Nucleus accumbens (tissue), 56 donors: ENCODE data around the gene LYPD3.
A peak's percentile ranks its signal among the peaks of the same experiment; 100 is the strongest.
"Not testable (repeated sequence)": the region's sequence is repeated elsewhere in the genome, so short reads cannot be mapped to it uniquely, and the experiment has no call there.

ENCODE experiments used
- DNase-seq, 56 donors: peaks; one replicate each; lab custom pipeline; 2025; lab: John Stamatoyannopoulos, UW

LYPD3 gene

DNA sequence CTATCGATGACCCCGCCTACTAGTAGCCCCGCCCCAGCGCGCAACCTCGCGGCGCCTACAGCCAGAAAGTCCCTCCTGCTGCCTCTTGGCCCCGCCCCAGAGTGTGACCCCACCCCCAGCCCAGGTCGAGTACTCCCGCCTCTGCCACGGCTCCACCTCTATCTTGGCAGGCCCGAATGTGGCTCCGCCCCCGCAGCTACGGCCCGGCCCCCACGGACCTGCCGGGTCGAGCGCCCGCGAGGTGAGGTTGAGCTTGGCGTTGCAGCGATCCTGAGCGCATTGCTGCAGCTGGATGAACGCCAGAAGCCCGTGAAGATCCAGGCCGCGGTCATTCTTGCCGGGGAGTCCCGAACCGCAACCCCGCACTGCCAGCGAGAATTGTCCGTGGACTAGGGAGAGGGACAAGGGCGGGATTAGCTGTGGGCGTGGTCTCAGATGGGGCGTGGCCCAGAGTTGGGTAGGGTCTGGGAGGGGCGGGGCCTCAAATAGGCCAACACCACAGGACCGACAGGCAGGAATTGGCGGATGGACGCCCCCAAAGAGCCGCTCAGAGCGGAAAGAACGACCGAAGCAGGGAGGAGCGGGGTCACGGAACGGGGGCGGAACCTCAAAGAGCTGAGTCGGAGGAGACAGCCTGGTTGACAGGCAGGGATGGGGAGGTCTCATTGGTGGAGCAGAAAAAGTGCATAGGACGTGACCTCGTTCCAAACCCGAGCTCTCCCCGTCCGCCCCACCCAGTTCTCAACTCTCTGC lies 1.9 kb downstream of the LYPD3 start:
- peak; percentile 38 to 95 (median 84) for DNase-seq

DNA sequence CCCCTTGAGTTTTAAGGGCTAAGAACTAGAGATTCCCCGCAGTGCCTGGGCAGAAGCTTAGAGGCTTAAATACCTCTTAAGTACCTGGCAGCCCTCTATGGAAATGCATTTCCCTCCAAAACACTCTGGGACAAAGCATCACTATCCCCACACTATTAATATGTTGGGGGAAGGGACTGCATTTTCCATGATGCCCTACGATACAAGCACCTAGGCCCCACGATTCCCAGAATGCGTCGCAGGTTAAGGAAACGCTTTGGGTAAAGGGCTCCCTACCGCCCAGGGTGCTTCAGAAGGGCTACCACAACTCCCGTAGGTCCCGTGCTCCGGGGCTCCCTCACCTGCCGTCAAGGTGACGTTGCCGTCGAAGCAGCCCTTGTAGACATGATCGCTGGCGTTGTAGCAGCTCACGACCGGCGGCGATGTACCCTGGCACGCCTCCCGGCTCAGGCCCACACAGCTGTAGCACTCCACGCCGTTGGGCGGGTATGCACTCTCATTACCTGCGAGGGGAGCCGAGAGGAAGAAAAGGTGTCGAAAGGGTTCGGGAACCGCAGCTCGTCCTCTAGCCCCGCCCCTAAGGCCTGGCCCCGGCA lies 2.5 kb downstream of the LYPD3 start:
- no peak for DNase-seq

DNA sequence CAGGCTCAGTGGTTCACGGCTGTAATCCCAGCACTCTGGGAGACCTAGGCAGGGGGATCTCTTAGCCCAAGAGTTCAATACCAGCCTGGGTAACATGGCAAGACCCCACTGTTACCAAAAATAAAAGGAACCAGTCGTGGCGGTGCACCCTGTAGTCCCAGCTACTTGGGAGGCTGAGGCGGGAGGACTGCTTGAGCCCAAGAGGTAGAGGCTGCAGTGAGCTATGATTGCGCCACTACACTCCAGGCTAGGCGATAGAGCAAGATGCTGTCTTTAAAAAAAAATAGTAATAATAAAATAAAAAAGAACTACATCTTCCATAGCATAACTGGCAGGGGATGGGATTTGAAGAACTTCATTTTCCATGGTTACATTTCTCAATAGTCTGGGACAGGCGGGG lies 3.0 kb downstream of the LYPD3 start:
- DNase-seq, result no peak

DNA sequence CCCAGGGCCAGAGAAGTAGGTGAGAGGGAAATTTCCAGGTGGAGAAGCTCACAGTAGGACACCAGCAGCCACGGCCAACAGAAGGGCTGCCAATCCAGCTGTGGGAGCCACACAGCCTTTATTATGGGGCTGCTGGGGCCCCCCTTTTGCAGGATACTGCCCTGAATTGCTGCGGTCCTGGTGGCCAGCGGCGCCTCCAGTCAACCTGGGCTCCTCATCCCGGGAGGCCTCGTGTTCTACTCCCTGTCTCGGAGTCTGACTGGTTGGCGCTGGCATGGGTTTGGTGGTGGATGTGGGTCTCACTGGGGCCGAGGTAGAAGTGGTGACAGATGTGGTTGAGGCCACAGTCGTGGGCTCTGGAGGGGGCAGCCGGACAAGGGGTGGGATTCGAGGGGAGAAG lies 4.1 kb downstream of the LYPD3 start:
- no peak for DNase-seq

DNA sequence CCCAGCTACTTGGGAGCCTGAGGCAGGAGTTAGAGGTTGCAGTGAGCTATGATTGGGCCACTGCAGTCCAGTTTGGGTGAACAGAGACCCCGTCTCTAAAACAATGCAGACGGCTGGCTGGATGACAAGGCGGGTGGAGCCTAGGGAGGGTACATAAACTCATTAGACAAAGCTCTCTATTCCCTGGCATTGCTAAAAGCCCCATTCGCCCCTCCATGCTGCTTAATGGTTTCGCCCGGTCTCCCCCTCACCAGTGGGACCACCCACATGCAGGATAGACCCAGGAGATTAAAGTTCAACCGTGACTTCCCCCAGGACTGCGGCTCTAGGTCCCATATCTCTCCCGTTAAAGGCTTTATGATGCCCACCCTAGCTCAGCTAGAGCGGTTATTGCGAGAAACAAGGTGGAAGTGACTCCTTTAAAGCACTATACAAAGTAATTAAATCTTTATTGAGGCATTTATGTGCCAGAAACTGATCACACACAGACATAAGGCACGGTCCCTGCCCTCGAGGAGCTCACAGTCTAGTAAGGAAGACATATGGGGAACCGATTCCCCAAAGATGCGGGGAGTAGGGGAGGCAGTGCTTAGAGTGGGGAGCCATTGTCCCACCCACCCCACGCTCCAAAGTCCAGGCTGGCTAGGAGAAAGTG lies 4.9 kb downstream of the LYPD3 start:
- no peak for DNase-seq

DNA sequence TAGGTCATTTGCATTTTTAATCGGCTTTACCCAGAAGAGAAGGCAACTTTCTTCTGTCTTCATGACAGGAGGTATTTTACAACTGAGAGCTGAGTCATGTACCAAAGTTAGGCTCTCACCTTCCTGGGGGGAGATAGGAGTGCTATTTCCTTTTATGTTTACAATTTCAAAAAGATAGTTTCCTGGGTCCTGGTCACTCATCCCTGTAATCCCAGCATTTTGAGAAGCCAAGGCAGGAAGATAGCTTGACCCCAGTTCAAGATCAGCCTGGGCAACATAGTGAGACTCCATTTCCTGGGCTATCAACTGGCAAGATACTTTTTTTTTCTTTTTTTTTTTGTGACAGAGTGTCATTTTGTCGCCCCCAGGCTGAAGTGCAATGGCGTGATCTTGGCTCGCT lies 7.6 kb downstream of the LYPD3 start:
- DNase-seq, result no peak

DNA sequence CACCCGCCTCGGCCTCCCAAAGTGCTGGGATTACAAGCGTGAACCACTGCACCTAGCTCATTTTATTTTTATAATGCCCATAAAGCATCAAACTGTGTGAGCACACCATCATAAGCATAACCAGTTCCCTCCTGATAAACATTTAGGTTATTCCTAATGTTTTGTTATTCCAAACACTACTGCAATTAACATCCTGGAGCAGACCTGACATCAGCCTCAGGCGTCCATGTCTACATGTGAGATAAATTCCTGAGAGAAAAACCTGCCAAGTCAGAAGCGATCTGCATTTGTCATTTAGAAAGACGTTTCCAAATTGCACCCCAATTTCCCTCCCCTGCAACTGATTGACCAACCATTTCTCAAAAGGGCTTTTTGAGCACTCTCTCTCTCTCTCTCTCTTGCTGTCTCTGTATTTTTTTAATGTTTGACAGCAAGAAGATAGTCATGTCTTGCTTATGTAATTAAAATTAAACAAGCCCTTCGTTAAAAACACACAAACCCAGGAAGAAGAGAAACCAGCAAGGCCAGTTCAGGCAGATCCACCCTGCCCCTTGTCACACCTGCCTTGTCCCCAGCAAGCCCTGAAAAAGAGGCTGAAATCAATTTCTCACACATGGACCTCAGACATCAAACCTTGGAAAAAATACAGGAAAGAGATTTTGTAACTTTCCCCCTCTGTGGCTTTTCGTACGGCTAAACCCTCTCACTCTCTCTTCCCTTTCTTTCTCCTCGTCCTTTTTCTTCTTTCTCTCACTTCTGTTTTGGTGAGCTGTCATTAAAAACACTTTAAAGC lies 9.9 kb downstream of the LYPD3 start:
- DNase-seq, result no peak

DNA sequence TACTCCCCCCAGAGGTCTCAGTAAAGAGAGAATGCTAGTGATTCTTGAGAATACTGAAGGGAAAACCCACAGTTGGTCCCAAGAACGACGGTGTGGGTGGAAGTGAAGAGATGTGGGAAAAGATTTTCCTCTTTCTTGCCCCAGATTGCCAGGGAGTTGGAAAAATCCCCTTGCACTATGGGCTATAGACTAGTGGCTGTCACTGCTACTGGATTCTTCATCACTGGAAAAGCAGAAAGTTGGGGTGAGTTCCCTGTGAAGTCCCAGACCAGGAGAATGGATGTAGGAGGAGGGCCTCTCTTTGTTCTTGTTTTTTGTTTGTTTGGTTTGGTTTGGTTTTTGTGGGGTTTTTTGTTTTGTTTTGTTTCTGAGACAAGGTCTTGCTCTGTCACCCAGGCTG lies 11.4 kb downstream of the LYPD3 start:
- no peak for DNase-seq

DNA sequence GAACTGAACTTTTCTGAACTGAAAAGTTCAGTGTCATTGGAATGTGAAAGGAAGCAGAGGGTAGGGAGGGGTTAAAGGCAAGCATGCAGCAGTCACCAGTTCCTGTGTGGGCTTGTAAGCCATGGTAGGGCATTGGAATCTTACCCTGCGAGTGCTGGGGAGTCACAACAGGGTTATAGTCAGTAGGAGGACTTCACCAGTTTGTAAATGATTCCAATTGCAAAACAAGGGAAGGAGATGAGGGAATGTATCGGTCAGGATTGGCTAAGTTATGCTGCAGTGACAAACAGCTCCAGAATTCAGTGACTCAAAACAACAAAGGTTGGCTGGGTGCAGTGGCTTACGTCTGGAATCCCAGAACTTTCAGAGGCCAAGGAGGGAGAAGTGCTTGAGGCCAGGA lies 12.8 kb downstream of the LYPD3 start:
- DNase-seq, result no peak

DNA sequence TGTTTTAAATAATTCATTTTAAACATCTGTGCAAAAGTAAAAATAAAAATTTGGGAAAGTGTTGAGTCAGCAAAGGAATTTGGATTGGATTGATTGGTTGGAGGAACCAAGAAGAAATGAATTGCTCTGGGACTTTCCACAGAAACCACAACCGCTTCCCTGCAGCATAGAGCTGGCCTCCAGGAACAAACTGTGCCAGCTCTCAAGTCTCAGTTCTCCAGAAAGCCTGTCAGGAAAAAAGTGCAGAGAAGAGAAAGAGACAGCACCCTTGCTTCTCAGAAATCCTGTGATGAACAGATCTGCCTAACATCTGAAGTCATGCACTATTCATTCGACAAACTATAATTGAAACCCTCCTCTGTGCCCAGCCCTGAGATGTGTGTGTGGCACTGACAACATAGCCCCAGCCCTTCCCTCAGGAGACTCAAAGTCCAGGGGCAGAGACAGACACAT lies 14.8 kb downstream of the LYPD3 start:
- DNase-seq, result no peak

DNA sequence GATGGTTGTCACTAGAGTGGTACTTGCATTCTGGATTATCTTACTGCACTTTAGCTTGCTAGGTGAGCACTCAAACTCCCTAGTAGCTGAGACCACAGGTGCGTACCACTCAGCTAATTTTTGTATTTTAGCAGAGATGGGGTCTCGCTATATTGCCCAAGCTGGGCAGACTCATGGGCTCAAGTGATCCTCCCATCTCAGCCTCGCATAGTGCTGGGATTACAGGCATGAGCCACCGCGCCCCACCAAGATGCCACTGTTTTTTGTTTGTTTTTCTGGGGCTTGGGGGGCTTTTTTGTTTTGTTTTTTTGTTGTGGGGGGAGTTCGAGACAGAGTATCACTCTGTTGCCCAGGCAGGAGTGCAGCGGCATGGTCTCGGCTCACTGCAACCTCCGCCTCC lies 17.8 kb downstream of the LYPD3 start:
- no peak for DNase-seq

DNA sequence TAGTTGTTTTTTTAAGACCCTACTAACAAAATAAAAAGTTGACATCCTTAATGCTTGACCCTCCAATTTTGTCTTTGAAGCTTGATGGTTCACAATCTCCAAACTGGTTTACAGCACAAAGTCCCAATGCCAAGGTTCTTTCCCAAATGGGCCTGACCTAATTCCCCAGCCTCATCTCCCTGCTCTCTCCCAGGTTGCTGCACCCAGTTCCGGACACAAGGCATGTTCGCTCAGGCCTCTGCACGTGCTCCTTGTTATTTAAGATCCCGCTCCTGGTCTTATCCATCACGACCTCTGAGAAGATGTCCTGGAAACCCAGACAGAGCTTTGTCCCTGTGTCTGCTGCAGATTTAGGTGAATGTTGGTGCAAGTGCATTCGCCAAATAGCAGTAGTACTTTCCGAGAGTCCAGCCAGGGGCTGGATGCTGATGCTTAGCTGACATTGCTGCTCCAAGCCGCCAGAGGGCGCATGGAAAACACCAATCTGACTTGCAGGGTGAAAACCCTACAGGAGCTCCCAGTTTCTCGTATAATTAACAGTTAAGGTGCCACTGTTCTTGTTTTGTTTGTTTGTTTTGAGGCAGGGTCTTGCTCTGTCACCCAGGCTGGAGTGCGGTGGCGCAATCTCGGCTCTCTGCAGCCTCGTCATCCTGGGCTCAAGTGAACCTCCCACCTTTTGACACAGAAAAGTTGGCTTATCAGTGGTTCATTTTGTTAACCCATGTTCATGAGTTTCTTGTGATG lies 18.5 kb downstream of the LYPD3 start:
- peak in 51 of 56 donors; percentile 12 to 86 (median 54) for DNase-seq

DNA sequence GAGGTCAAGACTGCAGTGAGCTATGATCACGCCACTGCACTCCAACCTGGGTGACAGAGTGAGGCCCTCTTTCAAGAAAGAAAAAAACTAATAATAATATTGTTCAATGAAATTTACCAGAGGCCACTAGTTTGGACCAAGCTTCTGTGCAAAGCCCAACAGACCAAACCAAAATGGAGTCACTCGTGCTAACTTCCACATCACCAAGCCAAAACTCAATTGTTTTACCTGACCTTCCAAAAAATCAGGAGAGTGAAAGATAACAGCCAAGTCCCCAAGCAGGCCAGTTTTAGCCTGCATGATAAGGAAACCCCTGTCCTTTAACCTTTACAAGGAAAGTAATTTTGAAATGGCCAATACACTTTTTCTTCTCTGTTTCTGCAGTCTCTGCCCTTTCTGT lies 20.0 kb downstream of the LYPD3 start:
- no peak for DNase-seq

DNA sequence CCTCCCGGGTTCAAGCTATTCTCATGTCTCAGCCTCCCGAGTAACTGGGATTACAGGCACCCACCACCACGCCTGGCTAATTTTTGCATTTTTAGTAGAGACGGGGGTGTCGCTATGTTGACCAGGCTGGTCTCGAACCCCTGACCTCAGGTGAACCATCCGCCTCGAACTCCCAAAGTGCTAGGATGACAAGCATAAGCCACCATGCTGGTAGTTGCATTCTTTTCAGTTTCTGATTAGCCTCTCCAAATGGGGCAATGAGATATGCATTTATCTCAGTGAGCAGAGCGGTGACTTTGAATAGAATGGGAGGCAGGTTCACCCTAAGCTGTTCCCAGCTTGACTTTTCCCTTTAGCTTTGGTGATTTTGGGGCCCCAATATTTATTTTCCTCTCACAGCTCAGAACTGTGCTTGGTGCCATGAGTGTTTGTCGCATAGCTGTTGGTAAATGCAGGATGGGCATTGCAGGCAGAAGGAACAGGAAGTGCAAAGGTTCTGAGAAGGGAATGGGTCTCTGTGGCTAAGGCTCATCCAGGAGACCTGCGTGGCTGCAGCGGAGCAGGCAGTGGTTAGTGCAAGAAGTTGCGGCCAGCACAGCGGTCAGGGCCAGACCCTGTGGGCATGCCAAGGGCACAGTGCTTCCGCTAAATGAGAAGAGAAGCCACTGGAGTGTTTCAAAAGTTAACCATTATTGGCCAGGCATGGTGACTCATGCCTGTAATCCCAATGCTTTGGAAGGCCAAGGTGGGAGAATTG lies 20.7 kb downstream of the LYPD3 start:
- no peak for DNase-seq

DNA sequence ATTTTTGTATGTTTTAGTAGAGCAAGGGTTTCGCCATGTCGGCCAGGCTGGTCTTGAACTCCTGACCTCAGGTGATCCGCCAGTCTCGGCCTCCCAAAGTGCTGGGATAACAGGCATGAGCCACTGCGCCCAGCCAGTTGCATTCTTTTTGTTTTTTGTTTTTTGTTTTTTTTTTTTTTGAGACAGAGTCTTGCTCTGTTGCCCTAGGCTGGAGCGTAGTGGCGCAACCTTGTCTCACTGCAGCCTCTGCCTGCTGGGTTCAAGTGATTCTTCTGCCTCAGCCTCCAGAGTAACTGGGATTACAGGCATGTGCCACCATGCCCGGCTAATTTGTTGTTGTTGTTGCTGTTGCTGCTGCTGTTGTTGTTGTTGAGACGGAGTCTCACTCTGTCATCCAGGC lies 21.3 kb downstream of the LYPD3 start:
- not testable (repeated sequence) for DNase-seq

DNA sequence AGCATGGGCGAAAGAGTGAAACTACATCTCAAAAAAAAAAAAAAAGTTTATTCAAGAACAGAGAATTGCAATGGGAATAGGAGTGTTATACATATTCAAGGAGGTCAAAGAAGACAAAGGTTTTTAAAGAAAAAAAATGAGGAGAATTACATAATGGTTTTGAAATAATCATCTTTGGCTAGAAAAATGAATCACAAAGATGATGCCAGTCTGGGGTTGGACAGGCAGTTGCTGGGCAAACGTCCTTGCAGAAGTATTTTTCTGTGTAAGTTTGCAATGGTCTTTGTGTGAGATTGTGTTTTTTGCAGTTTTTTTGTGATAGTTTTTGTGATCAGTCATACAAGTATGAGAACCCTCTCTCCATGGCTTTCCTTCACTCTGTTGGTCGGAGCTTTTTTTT lies 23.7 kb downstream of the LYPD3 start:
- DNase-seq, result no peak

DNA sequence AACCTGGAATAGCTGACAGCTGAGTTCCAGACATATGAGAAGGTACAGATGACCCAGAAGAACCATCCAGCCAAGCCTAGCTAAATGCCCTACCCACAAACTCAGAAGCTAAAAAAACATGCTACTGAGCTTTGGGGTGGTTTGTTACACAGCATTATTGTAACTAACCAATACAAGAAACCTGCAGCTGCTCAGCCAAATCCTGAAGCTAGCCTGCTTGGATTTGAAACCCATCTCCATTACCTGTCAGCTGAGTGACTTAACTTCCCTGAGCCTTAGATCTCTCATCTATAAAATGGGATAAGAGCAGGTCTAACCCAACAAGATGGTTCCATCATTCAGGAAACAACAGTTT lies 25.7 kb downstream of the LYPD3 start:
- no peak for DNase-seq

DNA sequence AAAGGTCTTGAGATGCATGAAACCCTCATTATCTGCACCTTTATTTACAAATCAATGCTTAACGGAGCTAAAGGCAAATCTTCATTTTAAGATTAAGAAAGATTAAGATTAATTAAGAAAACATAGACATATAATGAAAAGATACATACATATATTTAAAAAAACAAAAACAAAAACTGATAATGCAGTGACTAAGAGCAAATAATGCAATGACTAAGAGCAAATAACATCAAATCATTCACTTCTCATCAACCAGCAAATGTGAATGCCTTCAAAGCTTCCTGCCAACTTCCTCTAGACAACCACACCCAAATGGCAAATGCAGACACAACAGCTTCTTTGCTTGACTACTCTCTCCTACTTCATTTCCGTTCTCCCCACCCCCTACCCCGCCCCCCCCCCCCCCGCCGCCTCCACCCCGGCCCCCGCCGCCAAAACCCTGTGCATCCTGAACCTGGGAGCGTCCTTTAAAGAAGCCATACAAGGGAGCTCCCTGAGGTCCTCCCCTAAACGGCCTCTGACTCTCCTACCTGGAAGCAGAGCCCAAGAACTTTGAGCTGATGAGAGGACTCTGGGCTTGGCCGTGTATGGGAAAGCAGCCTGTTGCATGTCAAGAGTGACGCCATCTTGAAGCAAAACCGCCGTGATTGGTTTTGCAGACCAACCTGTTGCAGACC lies 26.2 kb downstream of the LYPD3 start:
- DNase-seq, result no peak
